ENCODE measurements around the gene HYDIN. TPM values are rescaled to one million over a fixed set of nuclear protein-coding genes. Genes with fewer than 3 reads are reported as not detected.

HYDIN gene
- total and polyA plus RNA-seq, 2 experiments from 2014 or later, result 3.1 to 7.7 TPM

DNA sequence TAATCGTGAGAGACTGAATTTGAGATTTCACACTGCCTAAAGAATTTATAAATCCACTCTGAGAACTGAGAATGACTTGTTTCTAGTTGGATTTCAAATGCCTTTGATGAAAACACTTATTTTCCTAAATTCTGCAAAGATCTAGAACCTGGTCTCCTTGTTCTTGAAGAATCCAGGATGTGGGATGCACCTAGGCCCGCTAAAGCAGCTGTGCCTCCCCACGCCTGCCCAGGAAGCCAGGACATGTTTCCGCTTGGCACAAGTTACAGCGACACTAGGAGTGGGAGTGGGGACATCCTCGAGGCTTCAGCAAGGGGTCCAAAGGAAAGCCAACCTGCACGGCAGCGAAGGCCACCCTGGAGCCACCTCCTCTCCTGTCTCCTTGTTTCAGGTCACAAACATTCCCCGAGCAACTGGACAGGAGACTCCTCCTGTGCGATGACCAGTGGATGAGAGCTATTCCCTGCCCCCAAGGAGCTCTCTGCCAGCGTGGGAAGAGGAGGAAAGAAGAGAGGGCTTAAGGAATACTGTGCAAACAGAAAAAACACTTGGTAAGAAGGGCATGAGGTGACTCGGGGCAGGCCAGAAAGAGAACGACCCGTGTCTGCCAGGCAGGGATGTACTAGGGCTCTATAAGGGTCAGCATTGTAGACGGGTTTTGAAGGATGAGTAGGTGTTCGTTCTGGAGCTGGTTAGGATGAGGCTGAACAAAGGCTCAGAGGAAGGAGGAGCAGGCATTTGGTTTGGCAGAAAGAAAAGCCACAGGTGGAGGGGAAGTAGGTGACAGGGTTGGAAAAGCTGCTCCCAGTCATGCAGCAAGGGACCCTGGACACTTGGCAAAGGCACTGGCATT lies 440.7 kb downstream of the HYDIN start:
- Histone ChIP-seq H3K27ac (ENCODE audit: low read depth) (no peak overlapping the region), H3K27me3 (ENCODE audit: insufficient read depth) (no peaks in the 10 kb centered on the region), H3F3A (replicated peaks; ENCODE audit: low read depth) (no peaks in the 10 kb centered on the region), H3K36me3 (ENCODE audit: insufficient read depth) (peaks cover 7% of the 10 kb centered on the region; the same call in 1 of the 2 replicates), H3K4me2 (no peak overlapping the region), H3K4me1 (ENCODE audit: insufficient read depth) (peaks cover 8% of the 10 kb centered on the region; the same call in 1 of the 2 replicates), H3K9me2 (ENCODE audit: insufficient read depth) (no peaks in the 10 kb centered on the region), H3K4me3 (no peak overlapping the region), H4K20me1 (replicated peaks; ENCODE audit: insufficient read depth) (peaks cover 39% of the 10 kb centered on the region), H2AFZ (no peak overlapping the region), H3K79me2 (replicated peaks; ENCODE audit: insufficient read depth) (peaks cover 47% of the 10 kb centered on the region)
- no peak for ATAC-seq
- Mint-ChIP-seq H3K27ac (no peak overlapping the region; the same call in 1 of the 2 replicates), H3K27me3 (ENCODE audit: insufficient read depth, low read depth, poor library complexity) (peaks cover 20% of the 10 kb centered on the region), H3K4me1 (peaks cover 25% of the 10 kb centered on the region), H3K36me3 (ENCODE audit: low read depth) (peaks cover 6% of the 10 kb centered on the region), H3K4me3 (no peak overlapping the region), H3K9me3 (no peaks in the 10 kb centered on the region)
- TF ChIP-seq NANOG (IDR thresholded peaks at IDR 0.05; ENCODE audit: borderline replicate concordance) (no peak), POLR2AphosphoS5 (IDR thresholded peaks at IDR 0.05; ENCODE audit: low read depth) (no peak), JUNB (IDR thresholded peaks at IDR 0.05; ENCODE audit: unreplicated experiment) (no peak), ZNF331 (CRISPR knock-in tag; IDR thresholded peaks at IDR 0.05; ENCODE audit: low read depth) (no peak), EZH2phosphoT487 (IDR thresholded peaks at IDR 0.05; ENCODE audit: unreplicated experiment) (no peak), CREB1 (CRISPR knock-in tag; IDR thresholded peaks at IDR 0.05; ENCODE audit: low read depth) (no peak), STAT1 (IDR thresholded peaks at IDR 0.05; ENCODE audit: unreplicated experiment) (no peak), ZNF114 (CRISPR knock-in tag; IDR thresholded peaks at IDR 0.05) (no peak), EZH2 (IDR thresholded peaks at IDR 0.05; ENCODE audit: low read depth, unreplicated experiment) (no peak)
- TF ChIP-seq, protein P1, sequence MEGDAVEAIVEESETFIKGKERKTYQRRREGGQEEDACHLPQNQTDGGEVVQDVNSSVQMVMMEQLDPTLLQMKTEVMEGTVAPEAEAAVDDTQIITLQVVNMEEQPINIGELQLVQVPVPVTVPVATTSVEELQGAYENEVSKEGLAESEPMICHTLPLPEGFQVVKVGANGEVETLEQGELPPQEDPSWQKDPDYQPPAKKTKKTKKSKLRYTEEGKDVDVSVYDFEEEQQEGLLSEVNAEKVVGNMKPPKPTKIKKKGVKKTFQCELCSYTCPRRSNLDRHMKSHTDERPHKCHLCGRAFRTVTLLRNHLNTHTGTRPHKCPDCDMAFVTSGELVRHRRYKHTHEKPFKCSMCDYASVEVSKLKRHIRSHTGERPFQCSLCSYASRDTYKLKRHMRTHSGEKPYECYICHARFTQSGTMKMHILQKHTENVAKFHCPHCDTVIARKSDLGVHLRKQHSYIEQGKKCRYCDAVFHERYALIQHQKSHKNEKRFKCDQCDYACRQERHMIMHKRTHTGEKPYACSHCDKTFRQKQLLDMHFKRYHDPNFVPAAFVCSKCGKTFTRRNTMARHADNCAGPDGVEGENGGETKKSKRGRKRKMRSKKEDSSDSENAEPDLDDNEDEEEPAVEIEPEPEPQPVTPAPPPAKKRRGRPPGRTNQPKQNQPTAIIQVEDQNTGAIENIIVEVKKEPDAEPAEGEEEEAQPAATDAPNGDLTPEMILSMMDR (conservative IDR thresholded peaks at IDR 0.05; ENCODE audit: low read depth in 2 of 2), result no peak
- TF ChIP-seq, protein P2, sequence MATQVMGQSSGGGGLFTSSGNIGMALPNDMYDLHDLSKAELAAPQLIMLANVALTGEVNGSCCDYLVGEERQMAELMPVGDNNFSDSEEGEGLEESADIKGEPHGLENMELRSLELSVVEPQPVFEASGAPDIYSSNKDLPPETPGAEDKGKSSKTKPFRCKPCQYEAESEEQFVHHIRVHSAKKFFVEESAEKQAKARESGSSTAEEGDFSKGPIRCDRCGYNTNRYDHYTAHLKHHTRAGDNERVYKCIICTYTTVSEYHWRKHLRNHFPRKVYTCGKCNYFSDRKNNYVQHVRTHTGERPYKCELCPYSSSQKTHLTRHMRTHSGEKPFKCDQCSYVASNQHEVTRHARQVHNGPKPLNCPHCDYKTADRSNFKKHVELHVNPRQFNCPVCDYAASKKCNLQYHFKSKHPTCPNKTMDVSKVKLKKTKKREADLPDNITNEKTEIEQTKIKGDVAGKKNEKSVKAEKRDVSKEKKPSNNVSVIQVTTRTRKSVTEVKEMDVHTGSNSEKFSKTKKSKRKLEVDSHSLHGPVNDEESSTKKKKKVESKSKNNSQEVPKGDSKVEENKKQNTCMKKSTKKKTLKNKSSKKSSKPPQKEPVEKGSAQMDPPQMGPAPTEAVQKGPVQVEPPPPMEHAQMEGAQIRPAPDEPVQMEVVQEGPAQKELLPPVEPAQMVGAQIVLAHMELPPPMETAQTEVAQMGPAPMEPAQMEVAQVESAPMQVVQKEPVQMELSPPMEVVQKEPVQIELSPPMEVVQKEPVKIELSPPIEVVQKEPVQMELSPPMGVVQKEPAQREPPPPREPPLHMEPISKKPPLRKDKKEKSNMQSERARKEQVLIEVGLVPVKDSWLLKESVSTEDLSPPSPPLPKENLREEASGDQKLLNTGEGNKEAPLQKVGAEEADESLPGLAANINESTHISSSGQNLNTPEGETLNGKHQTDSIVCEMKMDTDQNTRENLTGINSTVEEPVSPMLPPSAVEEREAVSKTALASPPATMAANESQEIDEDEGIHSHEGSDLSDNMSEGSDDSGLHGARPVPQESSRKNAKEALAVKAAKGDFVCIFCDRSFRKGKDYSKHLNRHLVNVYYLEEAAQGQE (IDR thresholded peaks at IDR 0.05; ENCODE audit: unreplicated experiment), result no peak
- TF ChIP-seq, protein P3, sequence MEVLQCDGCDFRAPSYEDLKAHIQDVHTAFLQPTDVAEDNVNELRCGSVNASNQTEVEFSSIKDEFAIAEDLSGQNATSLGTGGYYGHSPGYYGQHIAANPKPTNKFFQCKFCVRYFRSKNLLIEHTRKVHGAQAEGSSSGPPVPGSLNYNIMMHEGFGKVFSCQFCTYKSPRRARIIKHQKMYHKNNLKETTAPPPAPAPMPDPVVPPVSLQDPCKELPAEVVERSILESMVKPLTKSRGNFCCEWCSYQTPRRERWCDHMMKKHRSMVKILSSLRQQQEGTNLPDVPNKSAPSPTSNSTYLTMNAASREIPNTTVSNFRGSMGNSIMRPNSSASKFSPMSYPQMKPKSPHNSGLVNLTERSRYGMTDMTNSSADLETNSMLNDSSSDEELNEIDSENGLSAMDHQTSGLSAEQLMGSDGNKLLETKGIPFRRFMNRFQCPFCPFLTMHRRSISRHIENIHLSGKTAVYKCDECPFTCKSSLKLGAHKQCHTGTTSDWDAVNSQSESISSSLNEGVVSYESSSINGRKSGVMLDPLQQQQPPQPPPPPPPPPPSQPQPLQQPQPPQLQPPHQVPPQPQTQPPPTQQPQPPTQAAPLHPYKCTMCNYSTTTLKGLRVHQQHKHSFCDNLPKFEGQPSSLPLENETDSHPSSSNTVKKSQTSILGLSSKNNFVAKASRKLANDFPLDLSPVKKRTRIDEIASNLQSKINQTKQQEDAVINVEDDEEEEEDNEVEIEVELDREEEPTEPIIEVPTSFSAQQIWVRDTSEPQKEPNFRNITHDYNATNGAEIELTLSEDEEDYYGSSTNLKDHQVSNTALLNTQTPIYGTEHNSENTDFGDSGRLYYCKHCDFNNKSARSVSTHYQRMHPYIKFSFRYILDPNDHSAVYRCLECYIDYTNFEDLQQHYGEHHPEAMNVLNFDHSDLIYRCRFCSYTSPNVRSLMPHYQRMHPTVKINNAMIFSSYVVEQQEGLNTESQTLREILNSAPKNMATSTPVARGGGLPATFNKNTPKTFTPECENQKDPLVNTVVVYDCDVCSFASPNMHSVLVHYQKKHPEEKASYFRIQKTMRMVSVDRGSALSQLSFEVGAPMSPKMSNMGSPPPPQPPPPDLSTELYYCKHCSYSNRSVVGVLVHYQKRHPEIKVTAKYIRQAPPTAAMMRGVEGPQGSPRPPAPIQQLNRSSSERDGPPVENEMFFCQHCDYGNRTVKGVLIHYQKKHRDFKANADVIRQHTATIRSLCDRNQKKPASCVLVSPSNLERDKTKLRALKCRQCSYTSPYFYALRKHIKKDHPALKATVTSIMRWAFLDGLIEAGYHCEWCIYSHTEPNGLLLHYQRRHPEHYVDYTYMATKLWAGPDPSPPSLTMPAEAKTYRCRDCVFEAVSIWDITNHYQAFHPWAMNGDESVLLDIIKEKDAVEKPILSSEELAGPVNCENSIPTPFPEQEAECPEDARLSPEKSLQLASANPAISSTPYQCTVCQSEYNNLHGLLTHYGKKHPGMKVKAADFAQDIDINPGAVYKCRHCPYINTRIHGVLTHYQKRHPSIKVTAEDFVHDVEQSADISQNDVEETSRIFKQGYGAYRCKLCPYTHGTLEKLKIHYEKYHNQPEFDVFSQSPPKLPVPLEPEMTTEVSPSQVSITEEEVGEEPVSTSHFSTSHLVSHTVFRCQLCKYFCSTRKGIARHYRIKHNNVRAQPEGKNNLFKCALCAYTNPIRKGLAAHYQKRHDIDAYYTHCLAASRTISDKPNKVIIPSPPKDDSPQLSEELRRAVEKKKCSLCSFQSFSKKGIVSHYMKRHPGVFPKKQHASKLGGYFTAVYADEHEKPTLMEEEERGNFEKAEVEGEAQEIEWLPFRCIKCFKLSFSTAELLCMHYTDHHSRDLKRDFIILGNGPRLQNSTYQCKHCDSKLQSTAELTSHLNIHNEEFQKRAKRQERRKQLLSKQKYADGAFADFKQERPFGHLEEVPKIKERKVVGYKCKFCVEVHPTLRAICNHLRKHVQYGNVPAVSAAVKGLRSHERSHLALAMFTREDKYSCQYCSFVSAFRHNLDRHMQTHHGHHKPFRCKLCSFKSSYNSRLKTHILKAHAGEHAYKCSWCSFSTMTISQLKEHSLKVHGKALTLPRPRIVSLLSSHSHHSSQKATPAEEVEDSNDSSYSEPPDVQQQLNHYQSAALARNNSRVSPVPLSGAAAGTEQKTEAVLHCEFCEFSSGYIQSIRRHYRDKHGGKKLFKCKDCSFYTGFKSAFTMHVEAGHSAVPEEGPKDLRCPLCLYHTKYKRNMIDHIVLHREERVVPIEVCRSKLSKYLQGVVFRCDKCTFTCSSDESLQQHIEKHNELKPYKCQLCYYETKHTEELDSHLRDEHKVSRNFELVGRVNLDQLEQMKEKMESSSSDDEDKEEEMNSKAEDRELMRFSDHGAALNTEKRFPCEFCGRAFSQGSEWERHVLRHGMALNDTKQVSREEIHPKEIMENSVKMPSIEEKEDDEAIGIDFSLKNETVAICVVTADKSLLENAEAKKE (CRISPR knock-in tag; IDR thresholded peaks at IDR 0.05), result no peak
- TF ChIP-seq, protein P4, sequence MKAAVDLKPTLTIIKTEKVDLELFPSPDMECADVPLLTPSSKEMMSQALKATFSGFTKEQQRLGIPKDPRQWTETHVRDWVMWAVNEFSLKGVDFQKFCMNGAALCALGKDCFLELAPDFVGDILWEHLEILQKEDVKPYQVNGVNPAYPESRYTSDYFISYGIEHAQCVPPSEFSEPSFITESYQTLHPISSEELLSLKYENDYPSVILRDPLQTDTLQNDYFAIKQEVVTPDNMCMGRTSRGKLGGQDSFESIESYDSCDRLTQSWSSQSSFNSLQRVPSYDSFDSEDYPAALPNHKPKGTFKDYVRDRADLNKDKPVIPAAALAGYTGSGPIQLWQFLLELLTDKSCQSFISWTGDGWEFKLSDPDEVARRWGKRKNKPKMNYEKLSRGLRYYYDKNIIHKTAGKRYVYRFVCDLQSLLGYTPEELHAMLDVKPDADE (IDR thresholded peaks at IDR 0.05), result no peak
- no peak for DNase-seq (ENCODE audit: low spot score)

All from GM23338 (cell line).